ENCODE data around the gene BTNL8.

GRCh38 chr5:180974612-180975315 is 75.8 kb downstream of the BTNL8 start:
- no peak for TF ChIP-seq EP300 (IDR thresholded peaks at IDR 0.05; ENCODE audit: borderline replicate concordance)
- no peak for TF ChIP-seq MAX (IDR thresholded peaks at IDR 0.05)
- no peak for TF ChIP-seq USF1 (IDR thresholded peaks at IDR 0.05)
- TF ChIP-seq TAF1 (IDR thresholded peaks at IDR 0.05; ENCODE audit: low read depth), result no peak
- no peak for TF ChIP-seq RAD21 (IDR thresholded peaks at IDR 0.05; ENCODE audit: low read depth)
- no peak for TF ChIP-seq REST (IDR thresholded peaks at IDR 0.05; ENCODE audit: low read depth)
- TF ChIP-seq FOXM1 (IDR thresholded peaks at IDR 0.05; ENCODE audit: borderline replicate concordance, low read depth), result no peak
- TF ChIP-seq YY1 (IDR thresholded peaks at IDR 0.05; ENCODE audit: low read depth), result no peak
- TF ChIP-seq NFIC (IDR thresholded peaks at IDR 0.05), result no peak
- no peak for TF ChIP-seq TCF12 (IDR thresholded peaks at IDR 0.05; ENCODE audit: low read depth)
- no peak for TF ChIP-seq CEBPB (IDR thresholded peaks at IDR 0.05)
- TF ChIP-seq EGR1 (IDR thresholded peaks at IDR 0.05), result no peak
- no peak for TF ChIP-seq TEAD4 (IDR thresholded peaks at IDR 0.05)

Data from Ishikawa (cell line).